Measurements from ENCODE around the gene CTH.

CTH gene

GRCh38 chr1:70420320-70420719, 9.3 kb downstream of the CTH start:
- DNase-seq (ENCODE audit: low read depth), result no peak
- TF ChIP-seq, protein P1, sequence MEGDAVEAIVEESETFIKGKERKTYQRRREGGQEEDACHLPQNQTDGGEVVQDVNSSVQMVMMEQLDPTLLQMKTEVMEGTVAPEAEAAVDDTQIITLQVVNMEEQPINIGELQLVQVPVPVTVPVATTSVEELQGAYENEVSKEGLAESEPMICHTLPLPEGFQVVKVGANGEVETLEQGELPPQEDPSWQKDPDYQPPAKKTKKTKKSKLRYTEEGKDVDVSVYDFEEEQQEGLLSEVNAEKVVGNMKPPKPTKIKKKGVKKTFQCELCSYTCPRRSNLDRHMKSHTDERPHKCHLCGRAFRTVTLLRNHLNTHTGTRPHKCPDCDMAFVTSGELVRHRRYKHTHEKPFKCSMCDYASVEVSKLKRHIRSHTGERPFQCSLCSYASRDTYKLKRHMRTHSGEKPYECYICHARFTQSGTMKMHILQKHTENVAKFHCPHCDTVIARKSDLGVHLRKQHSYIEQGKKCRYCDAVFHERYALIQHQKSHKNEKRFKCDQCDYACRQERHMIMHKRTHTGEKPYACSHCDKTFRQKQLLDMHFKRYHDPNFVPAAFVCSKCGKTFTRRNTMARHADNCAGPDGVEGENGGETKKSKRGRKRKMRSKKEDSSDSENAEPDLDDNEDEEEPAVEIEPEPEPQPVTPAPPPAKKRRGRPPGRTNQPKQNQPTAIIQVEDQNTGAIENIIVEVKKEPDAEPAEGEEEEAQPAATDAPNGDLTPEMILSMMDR (IDR thresholded peaks at IDR 0.05; ENCODE audit: low read depth, low read length), result no peak
- no peak for TF ChIP-seq POLR2A (IDR thresholded peaks at IDR 0.05; ENCODE audit: extremely low read depth, insufficient read length)
- TF ChIP-seq, protein P2, sequence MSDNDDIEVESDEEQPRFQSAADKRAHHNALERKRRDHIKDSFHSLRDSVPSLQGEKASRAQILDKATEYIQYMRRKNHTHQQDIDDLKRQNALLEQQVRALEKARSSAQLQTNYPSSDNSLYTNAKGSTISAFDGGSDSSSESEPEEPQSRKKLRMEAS (IDR thresholded peaks at IDR 0.05; ENCODE audit: low read depth, low read length), result no peak
- TF ChIP-seq MYC (IDR thresholded peaks at IDR 0.05; ENCODE audit: low read depth, low read length), result no peak
- H3K4me3 ChIP-seq (ENCODE audit: low read depth, low read length), result no peak overlapping the region

DNA sequence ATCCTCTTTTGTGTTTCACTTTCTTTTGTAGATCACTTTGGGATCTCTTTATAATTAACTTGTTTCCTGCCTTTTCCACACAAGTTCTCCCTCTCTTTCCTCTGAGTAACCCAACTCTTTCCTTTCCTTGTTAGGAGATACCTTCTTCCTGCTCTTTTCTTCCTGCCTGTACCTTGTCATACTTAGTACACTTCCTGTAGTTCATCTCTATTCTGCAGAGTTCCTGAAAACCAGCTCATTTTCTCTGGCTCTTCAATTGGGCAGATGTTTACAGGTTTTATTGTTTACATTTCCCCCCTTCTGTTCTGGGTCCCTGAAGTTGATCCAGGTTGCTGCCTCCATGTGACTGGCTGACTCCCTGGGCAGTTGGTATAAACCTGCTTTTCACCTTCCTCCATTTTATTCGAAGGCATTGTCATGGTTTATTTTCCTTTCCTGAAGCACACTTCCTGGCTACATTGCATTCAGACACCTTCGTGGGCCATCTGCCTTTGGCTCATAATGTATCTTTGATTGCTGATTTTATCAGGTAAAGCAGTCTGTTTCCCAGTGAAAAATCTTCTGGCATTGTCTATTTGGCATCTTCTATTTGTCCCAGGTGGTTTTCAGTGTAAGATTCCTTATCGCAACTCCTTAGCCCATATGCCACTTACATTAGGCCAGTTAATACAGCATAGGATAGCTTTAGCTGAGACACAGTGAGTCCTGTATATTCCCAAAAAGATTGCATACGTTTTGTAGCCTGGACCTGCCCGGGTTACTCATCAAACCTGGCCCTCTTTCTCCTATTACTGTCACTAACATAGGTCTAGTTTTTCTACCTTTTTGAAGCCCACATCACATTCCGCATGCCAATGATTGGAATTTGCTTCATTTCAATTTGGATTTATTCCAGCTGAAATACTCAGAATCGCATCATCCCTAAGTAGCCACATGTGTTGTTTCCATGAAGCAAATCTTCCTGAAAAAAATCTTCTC, 15.4 kb downstream of the CTH start:
- no peak for DNase-seq (ENCODE audit: low read depth)
- TF ChIP-seq, protein P2 (IDR thresholded peaks at IDR 0.05; ENCODE audit: low read depth, low read length), result no peak
- no peak for TF ChIP-seq POLR2A (IDR thresholded peaks at IDR 0.05; ENCODE audit: extremely low read depth, insufficient read length)
- TF ChIP-seq MYC (IDR thresholded peaks at IDR 0.05; ENCODE audit: low read depth, low read length), result no peak
- H3K4me3 ChIP-seq (ENCODE audit: low read depth, low read length), result no peak overlapping the region

- H3K4me3 ChIP-seq (ENCODE audit: low read depth, low read length), result no peak overlapping the region
Observed at GRCh38 chr1:70427976-70428375, 16.9 kb downstream of the CTH start.

GRCh38 chr1:70429219-70429618, 18.2 kb downstream of the CTH start:
- H3K4me3 ChIP-seq (ENCODE audit: low read depth, low read length), result no peak overlapping the region
- TF ChIP-seq, protein P2 (IDR thresholded peaks at IDR 0.05; ENCODE audit: low read depth, low read length), result no peak
- no peak for TF ChIP-seq MYC (IDR thresholded peaks at IDR 0.05; ENCODE audit: low read depth, low read length)
- TF ChIP-seq, protein P1 (IDR thresholded peaks at IDR 0.05; ENCODE audit: low read depth, low read length), result no peak
- TF ChIP-seq POLR2A (IDR thresholded peaks at IDR 0.05; ENCODE audit: extremely low read depth, insufficient read length), result no peak
- no peak for DNase-seq (ENCODE audit: low read depth)

More at GRCh38 chr1:70427976-70428375, 16.9 kb downstream of the CTH start:
- DNase-seq (ENCODE audit: low read depth), result no peak
- TF ChIP-seq POLR2A (IDR thresholded peaks at IDR 0.05; ENCODE audit: extremely low read depth, insufficient read length) (no peak), MYC (IDR thresholded peaks at IDR 0.05; ENCODE audit: low read depth, low read length) (no peak)
- TF ChIP-seq, protein P2 (IDR thresholded peaks at IDR 0.05; ENCODE audit: low read depth, low read length), result no peak
- TF ChIP-seq, protein P1 (IDR thresholded peaks at IDR 0.05; ENCODE audit: low read depth, low read length), result no peak

DNA sequence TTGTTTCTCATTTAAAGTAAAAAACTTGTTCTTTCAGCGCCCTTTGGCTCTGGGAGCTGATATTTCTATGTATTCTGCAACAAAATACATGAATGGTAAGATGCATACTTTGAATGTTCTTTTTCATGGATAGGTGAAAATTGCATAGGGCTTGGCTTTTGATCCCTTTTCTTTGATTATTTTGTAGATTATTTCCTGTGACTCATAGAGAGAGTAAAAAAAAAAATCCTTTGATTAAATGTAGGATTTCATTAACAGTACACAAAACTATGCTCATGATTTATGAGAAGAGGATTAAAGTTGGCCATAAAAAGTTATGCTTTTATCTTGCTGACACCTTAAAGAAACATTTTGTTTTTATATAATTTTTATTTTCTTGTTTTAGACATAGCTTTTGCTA, 18.7 kb downstream of the CTH start:
- no peak overlapping the region for H3K4me3 ChIP-seq (ENCODE audit: low read depth, low read length)
- TF ChIP-seq MYC (IDR thresholded peaks at IDR 0.05; ENCODE audit: low read depth, low read length) (no peak), POLR2A (IDR thresholded peaks at IDR 0.05; ENCODE audit: extremely low read depth, insufficient read length) (no peak)
- TF ChIP-seq, protein P1 (IDR thresholded peaks at IDR 0.05; ENCODE audit: low read depth, low read length), result no peak
- TF ChIP-seq, protein P2 (IDR thresholded peaks at IDR 0.05; ENCODE audit: low read depth, low read length), result no peak
- DNase-seq (ENCODE audit: low read depth), result no peak

- TF ChIP-seq, protein P1 (IDR thresholded peaks at IDR 0.05; ENCODE audit: low read depth, low read length), result no peak
- TF ChIP-seq POLR2A (IDR thresholded peaks at IDR 0.05; ENCODE audit: extremely low read depth, insufficient read length) (no peak), MYC (IDR thresholded peaks at IDR 0.05; ENCODE audit: low read depth, low read length) (no peak)
- TF ChIP-seq, protein P2 (IDR thresholded peaks at IDR 0.05; ENCODE audit: low read depth, low read length), result no peak
- no peak for DNase-seq (ENCODE audit: low read depth)
- no peak overlapping the region for H3K4me3 ChIP-seq (ENCODE audit: low read depth, low read length)
Observed at GRCh38 chr1:70431317-70431716, 20.2 kb downstream of the CTH start.
